Cardiac fibroblast (primary cell): ENCODE results near the gene C2CD5.

Experiments
- DNase-seq, 2 donors: peaks; one replicate each; pipeline versions ENCODE4 v3.0.0 to v3.0.0-alpha.2; 2010; ENCODE audit warnings: low read depth in 2 of 2
- H3K4me3 ChIP-seq, 2 donors: replicated peaks in 1 of 2; 1 replicate in 1 of 2; 2 replicates in 1 of 2; pipeline ENCODE4 v1.5.1; 2011; ENCODE audit warnings: low read depth in 2 of 2, low read length in 2 of 2, mild to moderate bottlenecking in 2 of 2, moderate library complexity in 1 of 2
- CTCF ChIP-seq: IDR thresholded peaks from one replicate; pipeline ENCODE4 v1.5.1; 2011; ENCODE audit warnings: low read depth, mild to moderate bottlenecking, low read length, inconsistent platforms

The C2CD5 gene

GRCh38 chr12:22473212-22473611 lies 71.1 kb downstream of the C2CD5 start:
- H3K4me3 ChIP-seq = no peak overlapping the region
- DNase-seq = no peak
- no peak for TF ChIP-seq CTCF

GRCh38 chr12:22467190-22467589 lies 77.2 kb downstream of the C2CD5 start:
- TF ChIP-seq CTCF = no peak
- H3K4me3 ChIP-seq = no peak overlapping the region

GRCh38 chr12:22463306-22463705 lies 81.0 kb downstream of the C2CD5 start:
- H3K4me3 ChIP-seq = no peak overlapping the region
- DNase-seq = no peak
- TF ChIP-seq CTCF = no peak

More at GRCh38 chr12:22467190-22467589, 77.2 kb downstream of the C2CD5 start:
- peak in 1 of 2 donors; percentile 41 for DNase-seq

- H3K4me3 ChIP-seq = no peak overlapping the region
- TF ChIP-seq CTCF = no peak
- DNase-seq = no peak
These were observed 82.6 kb downstream of the C2CD5 start for GRCh38 chr12:22461786-22462185.

GRCh38 chr12:22459838-22460490 lies 84.4 kb downstream of the C2CD5 start:
- peak; percentile 69 to 71 for DNase-seq
- peak; percentile 58 for TF ChIP-seq CTCF
- H3K4me3 ChIP-seq = no peak overlapping the region

- DNase-seq = no peak
- H3K4me3 ChIP-seq = no peak overlapping the region
- no peak for TF ChIP-seq CTCF
These were observed 85.9 kb downstream of the C2CD5 start for GRCh38 chr12:22458298-22458937.
